ENCODE data around the gene FAM117A.
"Not testable (repeated sequence)": the region's sequence is repeated elsewhere in the genome, so short reads cannot be mapped to it uniquely, and the experiment has no call there.

The FAM117A gene

DNA sequence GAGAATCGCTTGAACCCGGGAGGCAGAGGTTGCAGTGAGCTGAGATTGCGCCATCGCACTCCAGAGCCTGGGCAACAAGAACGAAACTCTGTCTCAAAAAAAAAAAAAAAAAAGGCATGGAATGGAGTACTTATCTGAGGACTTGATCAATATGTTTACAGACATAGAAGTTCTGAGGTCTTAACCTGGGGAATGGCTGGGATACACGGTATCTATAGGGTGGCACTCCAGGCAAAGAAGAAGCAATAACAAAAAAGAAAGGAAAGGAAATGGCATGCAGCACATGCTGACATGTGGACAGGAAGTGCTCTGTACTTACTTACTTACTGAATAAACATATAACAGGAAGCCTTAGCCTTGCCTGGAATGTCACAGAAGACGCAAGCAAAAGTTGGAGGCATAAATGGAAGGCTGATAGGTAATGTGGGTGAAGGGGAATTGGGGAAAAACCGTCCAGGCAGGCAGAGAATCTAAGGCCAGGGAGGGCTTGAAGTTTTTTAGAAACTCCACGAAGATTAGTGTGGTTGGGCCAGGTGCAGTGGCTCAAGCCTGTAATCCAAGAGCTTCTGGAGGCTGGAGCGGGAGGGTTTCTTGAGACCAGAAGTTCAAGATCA is 75.9 kb downstream of the FAM117A start:
- H3K27ac ChIP-seq: no peak overlapping the region
- no peak for DNase-seq (ENCODE audit: low read depth, low spot score)

DNA sequence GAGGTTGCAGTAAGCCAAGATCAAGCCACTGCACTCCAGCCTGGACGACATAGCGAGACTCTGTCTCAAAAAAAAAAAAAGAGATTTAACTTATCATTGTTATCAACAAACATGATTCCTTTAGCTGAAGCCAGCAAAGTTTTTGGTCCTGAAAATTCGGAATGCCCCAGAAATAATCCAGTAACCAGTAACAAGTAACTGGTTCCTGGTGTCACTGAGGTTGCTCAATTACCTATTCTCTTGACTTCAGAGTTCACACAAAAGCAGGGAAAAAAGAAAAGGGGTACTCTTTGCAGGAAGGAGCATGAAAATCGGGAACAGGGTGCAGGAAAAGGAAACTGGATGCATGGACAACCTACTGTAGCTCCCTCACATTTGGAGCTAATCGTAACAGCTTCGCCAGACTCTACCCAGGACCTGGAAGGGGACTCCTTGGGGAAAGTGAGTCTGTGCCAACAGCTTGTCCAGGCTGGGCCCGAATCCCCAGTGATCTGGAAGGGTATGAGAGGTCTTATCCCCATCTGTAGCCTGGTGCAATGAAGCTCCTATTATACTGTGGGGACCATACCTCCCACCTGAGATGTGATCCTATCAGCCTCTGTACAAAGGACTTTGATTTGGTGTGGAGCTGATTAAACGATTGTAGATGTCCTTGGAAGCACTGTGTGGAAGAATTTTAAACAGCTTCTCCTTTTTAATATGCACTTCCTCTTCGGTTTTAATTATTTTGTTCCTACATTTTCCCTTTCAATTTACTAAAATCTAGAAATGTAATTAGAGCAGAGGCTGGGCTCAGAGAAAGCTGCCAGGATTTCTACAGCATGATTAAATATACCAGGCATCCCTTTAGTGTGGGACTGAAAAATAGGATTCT is 82.6 kb downstream of the FAM117A start:
- DNase-seq (ENCODE audit: low read depth, low spot score): no peak
- H3K27ac ChIP-seq: no peak overlapping the region

DNA sequence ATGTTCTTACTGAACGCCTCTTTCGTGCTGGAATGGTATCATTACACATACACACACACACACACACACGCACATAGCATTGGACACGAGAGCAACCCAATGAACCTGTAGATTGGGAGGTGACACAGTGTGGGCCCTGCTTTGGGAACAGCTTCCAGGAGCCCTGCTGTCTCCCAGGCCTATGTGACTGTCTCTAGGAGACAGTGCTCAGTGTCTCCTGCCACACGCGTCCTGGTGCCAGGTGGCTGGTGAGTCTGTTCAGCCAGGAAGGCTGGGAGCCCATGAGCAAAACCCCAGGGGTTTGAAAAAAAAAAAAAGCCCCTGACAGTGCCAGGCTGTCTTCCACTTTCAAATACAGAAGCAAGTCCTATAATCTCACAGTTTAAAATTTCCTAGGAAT is 83.6 kb downstream of the FAM117A start:
- no peak for DNase-seq (ENCODE audit: low read depth, low spot score)
- H3K27ac ChIP-seq: no peak overlapping the region

DNA sequence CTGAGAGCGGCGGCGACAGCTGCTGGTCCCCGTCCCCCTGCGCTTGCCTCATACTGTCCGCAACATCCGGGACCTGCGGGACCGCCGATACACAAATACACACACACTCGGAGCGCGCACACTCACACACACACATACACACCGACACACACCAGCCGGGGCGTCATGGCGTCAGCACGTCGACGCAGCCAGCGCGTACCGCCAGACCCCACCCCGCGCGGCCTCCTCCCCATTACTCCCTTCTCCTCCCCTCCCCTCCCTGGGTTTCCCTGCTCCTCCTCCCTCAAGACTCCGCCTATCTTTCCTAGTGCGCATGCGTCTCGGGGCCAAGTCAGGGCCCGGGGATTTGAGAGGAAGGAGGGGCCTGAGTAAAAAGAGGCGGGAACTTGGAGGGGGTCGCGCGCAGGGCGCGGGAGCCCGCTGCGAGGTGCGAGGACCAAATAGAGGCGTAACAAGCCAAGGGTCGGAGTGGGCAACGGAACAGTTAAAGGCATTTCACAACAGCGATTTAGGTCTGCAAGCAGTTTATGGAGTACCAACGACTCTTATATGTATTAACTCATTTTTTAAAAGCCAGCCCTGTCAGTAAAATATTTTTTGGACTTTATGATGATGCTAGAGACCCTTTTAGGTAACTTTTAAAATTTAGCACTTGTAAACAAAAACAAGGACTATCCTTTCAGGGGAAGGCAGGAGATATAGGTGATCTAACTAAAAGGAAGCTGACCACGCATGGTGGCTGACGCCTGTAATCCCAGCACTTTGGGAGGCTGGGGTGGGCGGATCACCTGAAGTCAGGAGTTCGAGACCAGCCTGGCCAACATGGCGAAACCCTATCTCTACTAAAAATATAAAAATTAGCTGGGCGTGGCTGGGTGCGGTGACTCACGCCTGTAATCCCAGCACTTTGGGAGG is 85.7 kb downstream of the FAM117A start, which contains the start of gene SPOP:
Gene SPOP (minus strand): TSS at position 165 of the 915 bp plus-strand sequence. CDS start 55,287 bp downstream, outside the sequence.
- H3K27ac ChIP-seq: peak within 1 kb of the TSS; percentile 84
- peak; percentile 100 for DNase-seq (ENCODE audit: low read depth, low spot score)

DNA sequence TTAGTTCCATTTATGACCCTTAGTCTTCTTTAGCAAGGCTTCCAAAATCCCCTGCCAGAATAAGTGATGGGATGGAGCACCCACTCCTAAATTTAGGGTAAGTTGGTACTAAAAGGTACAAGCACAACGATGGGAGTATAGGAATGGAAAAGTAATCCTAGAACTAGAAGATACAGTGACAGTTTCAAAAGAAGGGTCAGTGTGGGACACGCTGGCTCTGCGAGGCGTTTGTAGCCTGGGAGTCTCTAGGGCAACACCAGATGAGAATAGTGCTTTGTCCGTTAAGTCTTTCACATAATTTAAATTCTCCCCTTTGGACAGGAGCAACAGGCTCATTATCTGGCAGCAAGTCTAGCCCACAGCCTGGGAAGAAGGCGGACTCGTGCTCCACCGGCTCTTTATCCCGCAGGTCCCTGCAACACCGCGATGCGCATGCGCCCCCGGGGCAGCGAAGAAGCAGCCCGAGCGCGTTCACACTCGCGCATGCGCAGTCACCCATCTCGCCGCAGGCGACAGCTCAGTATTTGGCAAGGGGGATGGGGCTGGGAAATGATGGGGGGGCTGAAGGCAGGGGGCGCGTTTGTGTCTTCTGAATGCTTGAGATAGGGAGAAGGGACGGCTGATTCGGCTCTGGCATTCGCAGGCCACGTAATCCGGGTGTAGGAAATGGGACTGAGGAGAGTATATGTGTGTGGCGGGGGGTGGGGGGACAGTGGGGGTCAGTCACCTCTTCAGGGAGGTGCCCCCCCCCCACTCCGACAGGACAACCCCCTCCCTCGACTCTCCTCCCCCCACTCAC is 86.6 kb downstream of the FAM117A start:
- peak overlapping the region; percentile 84 for H3K27ac ChIP-seq
- peak; percentile 39 for DNase-seq (ENCODE audit: low read depth, low spot score)

DNA sequence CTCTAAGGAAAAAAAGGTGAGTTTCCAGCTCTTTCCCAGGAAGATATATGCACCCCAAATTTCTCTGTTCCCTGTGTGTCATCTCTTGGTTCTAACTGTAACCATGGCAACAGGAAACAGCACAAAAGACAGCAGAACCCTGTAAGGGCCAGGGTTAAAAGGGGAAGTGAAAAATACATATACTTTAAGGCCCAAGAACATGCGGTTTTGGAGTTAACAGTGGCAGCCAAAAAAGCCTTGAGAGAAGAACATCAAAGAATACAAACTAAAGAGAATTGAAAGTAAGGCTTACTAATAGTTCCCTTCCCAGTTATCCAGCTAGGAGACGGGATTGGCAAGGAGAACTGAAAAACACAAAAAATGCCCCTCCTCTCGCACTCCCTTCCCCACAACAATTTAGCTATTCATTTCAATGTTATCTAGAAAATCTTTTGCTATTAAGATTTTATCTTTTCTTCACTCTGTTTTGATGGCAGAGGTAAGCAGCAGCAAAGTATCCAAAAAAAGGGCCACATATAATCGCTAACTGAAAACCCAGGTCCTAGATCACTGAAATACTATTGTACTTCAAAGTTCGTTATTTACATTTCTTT is 87.6 kb downstream of the FAM117A start:
- peak overlapping the region; percentile 84 for H3K27ac ChIP-seq
- DNase-seq (ENCODE audit: low read depth, low spot score): no peak

DNA sequence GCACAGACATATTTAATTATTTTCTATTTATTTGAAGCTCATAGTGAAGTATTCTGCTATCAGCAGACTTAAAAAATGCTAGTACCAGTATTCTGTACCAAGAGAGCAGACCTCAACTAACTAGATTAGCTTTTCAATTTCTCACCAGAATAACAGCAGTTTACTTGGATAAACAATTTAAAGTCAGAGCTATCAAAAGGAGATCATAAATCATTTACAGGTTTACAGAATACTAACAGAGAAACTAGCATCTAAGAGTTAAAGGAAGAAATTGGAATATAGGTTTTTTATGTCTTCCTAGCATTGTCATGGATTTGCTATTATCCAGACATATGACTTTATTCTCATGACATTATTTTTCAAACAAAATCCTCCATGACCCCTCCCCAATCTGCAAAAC is 89.4 kb downstream of the FAM117A start:
- no peak overlapping the region for H3K27ac ChIP-seq
- no peak for DNase-seq (ENCODE audit: low read depth, low spot score)

DNA sequence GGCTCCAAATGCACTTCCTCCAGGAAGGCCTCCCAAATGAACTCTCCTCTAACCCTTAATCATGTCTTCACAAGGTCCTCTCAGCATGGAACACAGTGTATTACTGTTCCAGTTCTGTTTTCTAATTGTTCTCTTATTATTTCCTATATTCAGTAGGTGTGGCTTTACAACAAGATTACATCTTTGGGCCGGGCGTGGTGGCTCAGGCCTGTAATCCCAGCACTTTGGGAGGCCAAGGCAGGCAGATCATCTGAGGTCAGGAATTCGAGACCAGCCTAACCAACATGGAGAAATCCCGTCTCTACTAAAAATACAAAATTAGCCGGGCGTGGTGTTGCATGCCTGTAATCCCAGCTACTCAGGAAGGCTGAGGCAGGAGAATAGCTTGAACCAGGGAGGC is 90.3 kb downstream of the FAM117A start:
- not testable (repeated sequence) for DNase-seq (ENCODE audit: low read depth, low spot score); H3K27ac ChIP-seq

DNA sequence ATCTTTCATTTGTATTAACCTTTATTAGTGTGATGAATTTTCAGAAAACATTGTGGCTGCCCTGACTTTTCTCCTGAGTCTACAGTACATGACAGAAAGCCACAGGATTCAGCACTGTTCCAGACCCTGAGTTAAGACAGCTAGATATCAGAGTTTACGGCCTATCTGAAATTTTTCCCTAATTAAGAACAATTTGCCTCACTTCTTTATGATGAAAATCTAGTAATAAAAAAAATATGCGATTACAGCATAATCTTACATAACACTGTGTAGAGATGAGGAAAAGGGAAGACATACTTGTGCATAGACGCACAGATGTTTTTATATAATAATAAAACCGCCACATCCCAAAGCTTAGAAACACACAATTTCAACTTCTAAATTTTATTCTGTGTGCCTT is 93.3 kb downstream of the FAM117A start:
- no peak overlapping the region for H3K27ac ChIP-seq
- DNase-seq (ENCODE audit: low read depth, low spot score): no peak

DNA sequence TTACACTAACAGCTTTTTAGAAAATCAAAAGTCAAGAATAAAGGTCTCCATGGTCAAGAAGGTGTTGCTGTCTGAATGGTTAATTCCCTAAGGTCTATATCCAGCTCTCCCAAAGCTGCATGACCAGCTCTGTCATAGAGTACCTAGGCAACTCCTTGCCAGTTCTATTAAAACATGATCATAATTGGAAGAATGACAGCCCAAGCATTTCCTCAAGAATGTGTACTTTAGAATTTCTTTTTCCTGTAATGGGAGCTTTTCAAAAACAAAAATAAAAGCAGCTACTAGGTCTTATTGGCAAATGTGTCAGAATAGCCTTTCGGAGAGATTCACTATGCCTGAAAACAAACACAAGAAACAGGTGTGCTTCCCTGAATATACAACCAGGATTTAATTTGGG is 93.9 kb downstream of the FAM117A start:
- DNase-seq (ENCODE audit: low read depth, low spot score): no peak
- H3K27ac ChIP-seq: no peak overlapping the region

DNA sequence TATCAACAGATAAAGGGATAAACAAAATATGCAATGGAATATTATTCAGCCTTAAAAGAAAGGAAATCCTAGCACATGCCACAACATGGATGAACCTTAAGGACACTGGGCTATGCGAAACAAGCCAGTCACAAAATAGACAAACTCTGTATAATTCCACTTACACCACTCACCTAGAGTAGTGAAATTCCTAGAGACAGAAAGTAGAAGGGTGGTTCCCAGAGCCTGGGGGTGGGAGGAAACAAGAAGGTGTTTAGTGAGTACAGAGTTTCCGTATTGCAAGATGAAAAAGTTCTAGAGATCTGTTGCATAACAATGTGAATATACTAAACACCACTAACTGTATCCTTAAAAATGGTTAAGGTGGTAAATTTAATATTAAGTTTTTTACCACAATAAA is 96.1 kb downstream of the FAM117A start:
- DNase-seq (ENCODE audit: low read depth, low spot score): no peak
- H3K27ac ChIP-seq: no peak overlapping the region

DNA sequence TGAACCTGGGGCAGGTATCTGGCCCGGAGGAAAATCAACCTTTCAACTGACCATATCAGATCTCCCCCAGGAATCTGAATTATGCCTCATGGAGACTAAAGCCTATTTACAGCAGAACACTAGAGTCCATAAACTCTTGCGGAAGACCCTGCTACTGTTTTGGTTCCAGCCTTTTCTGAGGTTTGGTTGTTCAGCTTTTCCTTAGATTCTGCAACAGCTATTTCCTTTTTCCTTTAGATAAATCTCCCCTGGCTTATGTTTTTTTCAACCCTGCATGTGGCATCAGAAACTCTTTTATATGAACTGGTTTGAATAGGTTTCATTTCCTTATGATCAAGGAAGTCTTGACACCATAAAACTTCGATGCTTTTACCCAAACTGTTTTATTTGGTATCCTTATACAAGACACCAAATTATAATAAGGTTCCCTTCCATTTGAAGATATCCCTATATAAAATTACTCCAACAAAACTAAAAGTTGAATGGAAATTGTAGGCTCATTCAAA is 99.2 kb downstream of the FAM117A start:
- DNase-seq (ENCODE audit: low read depth, low spot score): no peak

More for the DNA sequence above, 99.2 kb downstream of the FAM117A start:
- H3K27ac ChIP-seq: no peak overlapping the region

All from epithelial cell of prostate (primary cell).